Hindlimb muscle (tissue), 1 donor: ENCODE measurements around the gene CEACAM5. TPM values are rescaled to one million over a fixed set of nuclear protein-coding genes. Genes with fewer than 3 reads are reported as not detected.
"Not testable (repeated sequence)": the region's sequence is repeated elsewhere in the genome, so short reads cannot be mapped to it uniquely, and the experiment has no call there.

Experiments used
- DNase-seq: peaks from one replicate; pipeline ENCODE4 v3.0.0-alpha.2; 2013
- polyA plus RNA-seq: library from polyadenylated mRNA; unstranded; fragments of 120-200 nt; gene quantifications from one replicate; pipeline ENCODE4 v1.2.1, GENCODE V29; 2013; ENCODE audit not compliant: insufficient read length

The CEACAM5 gene
- polyA plus RNA-seq, 1 donor = not detected

GRCh38 chr19:41740415-41741243 lies 32.2 kb downstream of the CEACAM5 start:
- no peak for DNase-seq

DNA sequence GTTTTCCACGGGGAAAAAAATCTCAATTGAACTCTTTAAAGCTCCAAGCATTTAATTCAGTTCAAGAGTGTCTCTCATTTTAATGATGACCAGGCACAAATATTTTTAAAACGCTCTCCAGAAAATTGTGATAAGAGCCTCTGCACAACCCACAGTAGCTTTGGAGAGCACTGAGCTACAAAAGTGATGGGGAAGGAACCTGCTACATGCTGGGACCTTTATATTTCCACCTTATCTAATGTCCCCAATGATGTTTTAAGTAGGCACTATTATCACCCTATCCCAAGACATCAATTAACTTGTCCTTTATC lies 32.8 kb downstream of the CEACAM5 start:
- no peak for DNase-seq

GRCh38 chr19:41744850-41745249 lies 36.4 kb downstream of the CEACAM5 start:
- DNase-seq = no peak

- no peak for DNase-seq
These were observed 37.3 kb downstream of the CEACAM5 start for GRCh38 chr19:41745756-41746155.

DNA sequence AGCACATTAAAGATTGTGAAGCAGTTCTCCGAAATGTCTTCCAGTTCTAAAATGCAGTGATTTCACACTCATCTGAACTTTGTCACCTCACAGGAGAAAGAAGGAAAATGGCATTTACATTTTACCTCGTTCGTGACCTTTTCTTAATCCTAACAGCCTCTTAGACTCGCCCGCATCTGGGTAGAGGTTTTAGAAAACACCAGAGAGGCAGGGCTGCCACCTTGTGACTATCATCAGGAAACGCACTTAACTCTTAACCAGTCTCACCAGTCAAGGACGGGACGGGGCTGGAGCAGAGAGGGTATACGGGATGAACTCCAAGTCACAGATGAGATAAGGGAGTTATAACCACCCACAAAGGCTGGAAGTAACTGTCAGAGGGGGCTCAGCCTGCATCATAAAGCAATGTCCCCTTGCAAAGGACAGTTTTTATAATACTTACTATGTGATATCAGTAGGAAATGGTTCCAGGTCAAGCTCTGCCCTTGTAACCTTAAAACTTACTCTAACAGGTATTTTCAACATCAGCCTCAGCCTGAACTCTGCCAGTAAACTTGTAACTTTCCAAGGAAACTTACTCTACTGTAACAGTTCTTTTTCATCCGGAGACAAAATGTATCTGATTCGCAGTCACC lies 38.3 kb downstream of the CEACAM5 start:
- no peak for DNase-seq

- no peak for DNase-seq
These were observed 39.6 kb downstream of the CEACAM5 start for GRCh38 chr19:41748012-41748411.

DNA sequence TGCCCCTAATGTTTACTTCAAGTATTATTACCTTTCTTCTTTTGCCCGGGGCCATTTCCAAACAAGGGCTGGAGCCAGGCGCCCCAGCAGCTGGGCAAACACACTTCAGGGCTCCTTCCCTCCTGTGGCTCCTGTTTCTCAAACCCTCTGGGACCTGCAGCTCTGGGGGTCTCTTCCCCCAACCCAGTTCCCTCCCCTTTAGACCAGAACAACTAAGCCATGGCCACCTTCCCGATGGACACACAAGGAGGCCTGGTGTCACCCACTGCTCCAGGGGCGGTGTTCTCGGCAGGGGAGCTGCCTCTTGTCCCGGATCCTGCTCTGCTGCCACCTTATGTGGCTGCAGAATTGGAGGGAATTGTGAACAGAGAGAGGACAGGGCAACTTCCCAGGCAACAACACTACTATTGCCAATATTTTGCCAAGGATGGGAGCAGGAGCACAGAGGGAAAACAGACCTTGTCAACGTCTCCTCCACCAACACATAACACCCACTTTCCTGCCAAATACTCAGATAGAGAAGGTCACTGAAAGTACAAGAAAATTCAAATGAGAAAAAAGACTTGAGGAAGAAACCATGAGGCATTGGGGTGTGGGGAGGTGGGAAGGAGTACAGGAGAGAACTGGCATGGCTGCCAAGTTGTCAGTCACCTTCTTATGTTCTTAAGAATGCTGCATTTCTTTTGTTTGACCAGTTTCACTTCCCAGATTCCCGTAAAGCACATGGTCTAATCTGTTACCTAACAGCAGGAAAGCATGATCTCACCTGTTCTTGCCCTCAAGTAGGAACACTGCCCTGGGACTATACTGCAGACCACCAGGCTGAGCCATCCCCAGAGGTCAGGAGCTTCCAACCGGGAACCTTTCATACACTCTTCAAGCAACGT lies 42.1 kb downstream of the CEACAM5 start:
- not testable (repeated sequence) for DNase-seq

DNA sequence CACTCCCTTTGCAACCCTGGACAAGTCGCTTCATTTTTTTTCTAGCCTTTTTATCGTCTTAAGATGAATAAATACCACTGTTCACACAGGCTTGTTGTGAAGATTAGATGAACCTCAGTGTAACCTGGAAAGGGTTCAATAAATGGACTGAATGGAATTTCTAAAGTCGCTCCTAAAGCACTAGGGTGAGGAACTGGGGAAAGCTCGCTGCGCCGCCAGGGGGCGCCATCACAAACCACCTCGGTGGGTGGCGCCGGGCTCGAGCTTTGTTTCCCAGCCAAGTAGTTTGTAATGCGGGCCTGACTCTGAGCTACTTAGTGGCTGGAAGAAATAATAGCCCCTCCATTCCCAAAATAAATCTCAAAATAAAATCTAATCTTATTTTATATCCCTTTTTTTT lies 44.7 kb downstream of the CEACAM5 start:
- no peak for DNase-seq

- DNase-seq = no peak
These were observed 45.6 kb downstream of the CEACAM5 start for GRCh38 chr19:41753936-41754529.

DNA sequence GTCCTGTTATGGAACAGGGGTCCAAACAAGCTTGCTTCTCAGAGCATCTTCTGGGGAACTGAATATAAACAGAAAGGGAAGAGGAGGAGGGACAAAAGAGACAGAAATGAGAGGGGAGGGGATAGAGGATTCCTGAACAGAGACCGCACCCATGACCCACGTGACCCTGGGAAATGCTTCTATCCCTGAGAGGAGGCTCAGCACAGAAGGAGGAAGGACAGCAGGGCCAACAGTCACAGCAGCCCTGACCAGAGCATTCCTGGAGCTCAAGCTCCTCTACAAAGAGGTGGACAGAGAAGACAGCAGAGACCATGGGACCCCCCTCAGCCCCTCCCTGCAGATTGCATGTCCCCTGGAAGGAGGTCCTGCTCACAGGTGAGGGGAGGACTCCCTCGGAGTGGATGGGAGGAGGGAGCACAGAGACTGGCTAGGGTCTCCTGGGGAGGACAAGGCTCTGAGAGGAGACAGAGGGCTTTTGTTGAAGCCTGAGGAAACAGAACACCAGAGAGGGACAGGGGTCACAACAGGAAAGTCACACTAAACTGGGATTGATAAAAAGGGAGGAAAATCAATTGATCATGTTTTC lies 47.0 kb downstream of the CEACAM5 start, which contains the start of gene CEACAM6:
Gene CEACAM6, plus strand, starts transcription at position 203 of the 586 bp plus-strand sequence. Its CDS starts 109 bp downstream, at position 312.
- DNase-seq = no peak

DNA sequence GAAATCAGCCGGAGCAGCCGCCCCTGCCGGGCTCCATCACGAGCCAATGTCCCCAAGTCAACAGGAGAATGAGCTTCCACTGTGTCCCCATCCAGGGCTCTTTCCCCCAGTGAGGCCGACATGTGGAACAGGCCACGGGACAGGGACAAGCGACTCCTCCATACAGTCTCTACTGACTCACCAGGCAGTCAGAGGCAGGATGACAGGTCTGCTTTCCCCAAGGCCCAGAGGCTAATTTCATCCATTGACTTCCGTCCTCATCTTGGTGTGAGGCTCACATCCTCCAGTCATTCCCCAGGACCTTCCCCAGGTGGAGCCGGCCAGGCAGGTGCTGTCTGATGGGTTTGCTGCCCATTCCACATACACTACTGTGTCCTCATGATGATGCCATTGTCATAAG lies 50.4 kb downstream of the CEACAM5 start:
- no peak for DNase-seq

GRCh38 chr19:41767115-41767514 lies 58.7 kb downstream of the CEACAM5 start:
- no peak for DNase-seq

DNA sequence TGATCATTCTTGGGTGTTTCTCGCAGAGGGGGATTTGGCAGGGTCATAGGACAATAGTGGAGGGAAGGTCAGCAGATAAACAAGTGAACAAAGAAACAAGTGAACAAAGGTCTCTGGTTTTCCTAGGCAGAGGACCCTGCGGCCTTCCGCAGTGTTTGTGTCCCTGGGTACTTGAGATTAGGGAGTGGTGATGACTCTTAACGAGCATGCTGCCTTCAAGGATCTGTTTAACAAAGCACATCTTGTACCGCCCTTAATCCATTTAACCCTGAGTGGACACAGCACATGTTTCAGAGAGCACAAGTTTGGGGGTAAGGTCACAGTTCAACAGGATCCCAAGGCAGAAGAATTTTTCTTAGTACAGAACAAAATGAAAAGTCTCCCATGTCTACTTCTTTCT lies 59.7 kb downstream of the CEACAM5 start:
- DNase-seq = not testable (repeated sequence)

GRCh38 chr19:41769608-41770007 lies 61.2 kb downstream of the CEACAM5 start:
- no peak for DNase-seq

DNA sequence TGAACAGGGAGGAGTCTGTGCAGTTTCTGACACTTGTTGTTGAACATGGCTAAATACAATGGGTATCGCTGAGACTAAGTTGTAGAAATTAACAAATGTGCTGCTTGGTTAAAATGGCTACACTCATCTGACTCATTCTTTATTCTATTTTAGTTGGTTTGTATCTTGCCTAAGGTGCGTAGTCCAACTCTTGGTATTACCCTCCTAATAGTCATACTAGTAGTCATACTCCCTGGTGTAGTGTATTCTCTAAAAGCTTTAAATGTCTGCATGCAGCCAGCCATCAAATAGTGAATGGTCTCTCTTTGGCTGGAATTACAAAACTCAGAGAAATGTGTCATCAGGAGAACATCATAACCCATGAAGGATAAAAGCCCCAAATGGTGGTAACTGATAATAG lies 63.0 kb downstream of the CEACAM5 start:
- DNase-seq = no peak

DNA sequence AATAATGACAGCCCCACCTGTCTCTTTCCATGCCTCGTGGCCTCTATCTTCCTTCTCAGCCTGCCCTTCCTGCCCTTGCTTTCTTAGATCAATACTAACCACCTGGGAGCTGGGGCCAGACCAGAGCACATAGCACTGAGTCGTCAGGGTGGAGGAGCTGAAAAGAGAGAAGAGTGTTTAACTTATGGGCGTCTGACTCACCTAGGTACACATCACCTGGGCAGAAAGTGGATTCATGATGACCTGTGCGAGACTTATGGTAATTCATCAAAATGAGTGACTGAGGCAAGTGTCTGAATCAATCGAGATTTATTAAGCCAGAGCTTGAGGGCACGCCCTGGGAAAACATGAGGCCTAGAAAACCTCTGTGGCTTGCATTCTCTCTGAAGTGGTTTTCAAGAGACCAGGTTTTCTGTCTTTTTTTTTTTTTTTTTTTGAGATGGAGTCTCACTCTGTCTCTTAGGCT lies 66.1 kb downstream of the CEACAM5 start:
- DNase-seq = no peak

DNA sequence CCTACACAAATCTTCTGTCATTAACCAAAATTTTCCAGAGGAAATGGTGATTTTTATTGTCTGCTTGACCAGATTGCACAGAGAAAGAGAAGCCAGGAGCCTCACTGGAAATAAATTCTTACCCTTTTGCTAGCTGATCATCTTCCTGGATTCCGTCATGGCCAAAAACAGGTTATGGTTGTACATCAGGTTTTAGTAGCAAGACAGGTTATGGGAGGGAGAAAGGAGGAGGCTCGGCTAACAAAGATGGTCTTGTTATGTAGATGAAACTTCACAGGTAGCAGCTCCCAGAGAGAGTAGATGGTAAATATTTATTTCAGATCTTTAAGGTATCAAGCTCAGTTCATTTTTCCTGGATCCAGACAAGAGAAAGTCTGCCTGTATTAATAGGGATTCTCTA lies 68.3 kb downstream of the CEACAM5 start:
- DNase-seq = no peak

Other genes with a start within 250 kb of the CEACAM5 start
- gene CEACAM21, start 132.5 kb upstream of the CEACAM5 start, polyA plus RNA-seq = 2.0 TPM
- gene CEACAM4, start 81.6 kb upstream of the CEACAM5 start, polyA plus RNA-seq = not detected
- gene CEACAM7, start 20.4 kb upstream of the CEACAM5 start, polyA plus RNA-seq = not detected
- 0.08 TPM for gene CEACAM6, start 46.9 kb downstream of the CEACAM5 start, polyA plus RNA-seq
- not detected for gene CEACAM3, start 88.0 kb downstream of the CEACAM5 start, polyA plus RNA-seq
- gene LYPD4, start 136.1 kb downstream of the CEACAM5 start, polyA plus RNA-seq = not detected
- not detected for gene DMRTC2, start 136.4 kb downstream of the CEACAM5 start, polyA plus RNA-seq
- gene RPS19, start 151.6 kb downstream of the CEACAM5 start, polyA plus RNA-seq = 2,264 TPM
- gene CD79A, start 168.7 kb downstream of the CEACAM5 start, polyA plus RNA-seq = 0.63 TPM
- 49.2 TPM for gene ARHGEF1, start 174.6 kb downstream of the CEACAM5 start, polyA plus RNA-seq
- 0.22 TPM for gene ERFL, start 219.8 kb downstream of the CEACAM5 start, polyA plus RNA-seq